Osteoblast (primary cell): ENCODE results near the gene TRAPPC11. TPM values are rescaled to one million over a fixed set of nuclear protein-coding genes. Genes with fewer than 3 reads are reported as not detected.
"Not testable (repeated sequence)": the region's sequence is repeated elsewhere in the genome, so short reads cannot be mapped to it uniquely, and the experiment has no call there.

Experiments used
- DNase-seq: peaks from one replicate; pipeline ENCODE4 v3.0.0; 2011; ENCODE audit warnings: low spot score, mixed read lengths; ENCODE audit not compliant: insufficient read length; ENCODE audit errors: missing footprints
- H2AFZ ChIP-seq: 2 replicates; pipeline ENCODE4 v1.6.0; 2011; ENCODE audit warnings: mild to moderate bottlenecking, low read length
- H3K27ac ChIP-seq: 2 replicates; pipeline ENCODE4 v1.5.1; 2011; ENCODE audit warnings: mild to moderate bottlenecking, low read depth, low read length, moderate library complexity
- H3K27me3 ChIP-seq: 2 replicates; pipeline ENCODE4 v1.6.0; 2012; ENCODE audit warnings: mild to moderate bottlenecking, control low read depth, inconsistent platforms, low read length, moderate library complexity; ENCODE audit not compliant: insufficient read depth
- H3K36me3 ChIP-seq: 2 replicates; pipeline ENCODE4 v1.5.1; 2011; ENCODE audit warnings: mild to moderate bottlenecking, low read length, control low read depth, moderate library complexity; ENCODE audit not compliant: insufficient read depth
- H3K4me1 ChIP-seq: 2 replicates; pipeline ENCODE4 v1.5.1; 2011; ENCODE audit warnings: mild to moderate bottlenecking, low read length, control low read depth, moderate library complexity; ENCODE audit not compliant: insufficient read depth
- H3K4me2 ChIP-seq: 2 replicates; pipeline ENCODE4 v1.6.0; 2011; ENCODE audit warnings: mild to moderate bottlenecking, low read length; ENCODE audit not compliant: insufficient read depth
- H3K4me3 ChIP-seq: fragments of 200-600 bp; sonication (generic); 3 replicates; pipeline ENCODE4 v1.5.1; 2012; ENCODE audit warnings: mild to moderate bottlenecking, low read length, inconsistent platforms; ENCODE audit not compliant: insufficient read depth
- H3K79me2 ChIP-seq: 2 replicates; pipeline ENCODE4 v1.6.0; 2012; ENCODE audit warnings: mild to moderate bottlenecking, low read length, control low read depth, inconsistent platforms; ENCODE audit not compliant: insufficient read depth
- H3K9me3 ChIP-seq: 2 replicates; pipeline ENCODE4 v1.5.1; 2011; ENCODE audit warnings: low read depth, low read length, control low read depth
- H4K20me1 ChIP-seq: 2 replicates; pipeline ENCODE4 v1.6.0; 2012; ENCODE audit warnings: mild to moderate bottlenecking, low read length, control low read depth; ENCODE audit not compliant: insufficient read depth
- CTCF ChIP-seq: IDR thresholded peaks from 2 replicates; pipeline ENCODE4 v1.5.1; 2011; ENCODE audit warnings: mild to moderate bottlenecking, low read depth, low read length, moderate library complexity; ENCODE audit errors: extremely low read depth
- total RNA-seq: library from RNA; depleted of rRNA; stranded (reverse); fragments of >200 nt; gene quantifications from 2 replicates; pipeline ENCODE4 v1.2.3, GENCODE V29; 2012

TRAPPC11 gene
- total RNA-seq, 1 donor, result 58.3 TPM

- Histone ChIP-seq H3K79me2 (no peaks in the 10 kb centered on the region), H3K4me3 (no peak overlapping the region), H3K36me3 (no peaks in the 10 kb centered on the region), H3K4me2 (no peak overlapping the region), H3K4me1 (no peaks in the 10 kb centered on the region), H3K27ac (no peak overlapping the region), H4K20me1 (no peaks in the 10 kb centered on the region), H3K9me3 (no peaks in the 10 kb centered on the region), H3K27me3 (no peaks in the 10 kb centered on the region), H2AFZ (no peak overlapping the region)
- no peak for TF ChIP-seq CTCF
- DNase-seq, result no peak
These were observed 37.2 kb upstream of the TRAPPC11 start for GRCh38 chr4:183621875-183622274.

GRCh38 chr4:183624548-183624947 lies 34.5 kb upstream of the TRAPPC11 start:
- no peaks in the 10 kb centered on the region for H3K9me3 ChIP-seq
- H3K79me2 ChIP-seq, result no peaks in the 10 kb centered on the region
- no peak overlapping the region for H3K27ac ChIP-seq
- H2AFZ ChIP-seq, result no peak overlapping the region
- no peaks in the 10 kb centered on the region for H3K27me3 ChIP-seq
- no peaks in the 10 kb centered on the region for H3K4me1 ChIP-seq
- H3K4me3 ChIP-seq, result no peak overlapping the region
- H3K36me3 ChIP-seq, result no peaks in the 10 kb centered on the region
- no peak for TF ChIP-seq CTCF
- no peak overlapping the region for H3K4me2 ChIP-seq
- no peaks in the 10 kb centered on the region for H4K20me1 ChIP-seq
- no peak for DNase-seq

- no peak for TF ChIP-seq CTCF
These were observed 32.9 kb upstream of the TRAPPC11 start for GRCh38 chr4:183626168-183626567.

GRCh38 chr4:183627286-183627685 lies 31.8 kb upstream of the TRAPPC11 start:
- H3K9me3 ChIP-seq, H3K27ac ChIP-seq, H3K4me1 ChIP-seq, H3K4me2 ChIP-seq, H3K27me3 ChIP-seq, H2AFZ ChIP-seq, H4K20me1 ChIP-seq, DNase-seq, H3K36me3 ChIP-seq, H3K4me3 ChIP-seq, H3K79me2 ChIP-seq: not testable (repeated sequence)

More at GRCh38 chr4:183626168-183626567, 32.9 kb upstream of the TRAPPC11 start:
- DNase-seq, result no peak
- Histone ChIP-seq H3K36me3 (no peaks in the 10 kb centered on the region), H3K4me1 (no peaks in the 10 kb centered on the region), H3K4me3 (no peak overlapping the region), H3K27ac (no peak overlapping the region), H3K4me2 (no peak overlapping the region), H3K9me3 (no peaks in the 10 kb centered on the region), H4K20me1 (no peaks in the 10 kb centered on the region), H3K27me3 (no peaks in the 10 kb centered on the region), H3K79me2 (no peaks in the 10 kb centered on the region), H2AFZ (no peak overlapping the region)
